Spleen (tissue), 11 donors: ENCODE data around the gene DIRAS1. TPM values are rescaled to one million over a fixed set of nuclear protein-coding genes. Genes with fewer than 3 reads are reported as not detected.

Experiments
- DNase-seq: peaks from one replicate; pipeline ENCODE4 v3.0.0-alpha.2; 2020
- H3K27ac ChIP-seq, 8 donors: fragments of 200-600 bp; sonication (generic) in 7 of 8; 1 replicate in 4 of 8; 2 replicates in 4 of 8; pipeline versions ENCODE4 v1.5.0 to v1.8.0; 2016 to 2021; ENCODE audit warnings: inconsistent platforms in 4 of 8, mild to moderate bottlenecking in 4 of 8, moderate library complexity in 1 of 8
- H3K27me3 ChIP-seq, 7 donors: fragments of 200-600 bp; sonication (generic) in 6 of 7; replicated peaks in 1 of 7; 1 replicate in 4 of 7; 2 replicates in 3 of 7; pipeline versions ENCODE4 v1.5.0 to v1.8.0; 2016 to 2021; ENCODE audit warnings: inconsistent platforms in 3 of 7, mild to moderate bottlenecking in 1 of 7
- H3K36me3 ChIP-seq, 6 donors: fragments of 200-600 bp; sonication (generic) in 5 of 6; 1 replicate in 4 of 6; 2 replicates in 2 of 6; pipeline versions ENCODE4 v1.5.0 to v1.8.0; 2016 to 2021; ENCODE audit warnings: inconsistent platforms in 2 of 6
- H3K4me1 ChIP-seq, 6 donors: fragments of 200-600 bp; sonication (generic) in 5 of 6; 1 replicate in 3 of 6; 2 replicates in 3 of 6; pipeline versions ENCODE4 v1.5.0 to v1.8.0; 2016 to 2021; ENCODE audit warnings: inconsistent platforms in 3 of 6
- H3K4me3 ChIP-seq, 8 donors: fragments of 200-600 bp; sonication (generic) in 7 of 8; 1 replicate in 4 of 8; 2 replicates in 4 of 8; pipeline versions ENCODE4 v1.5.0 to v1.8.0; 2016 to 2021; ENCODE audit warnings: inconsistent platforms in 4 of 8, mild to moderate bottlenecking in 4 of 8, moderate library complexity in 2 of 8
- H3K9me3 ChIP-seq, 8 donors: fragments of 200-600 bp; sonication (generic) in 7 of 8; 1 replicate in 4 of 8; 2 replicates in 4 of 8; pipeline versions ENCODE4 v1.5.0 to v1.8.0; 2016 to 2021; ENCODE audit warnings: inconsistent platforms in 4 of 8
- CTCF ChIP-seq, 11 experiments: fragments of 200-600 bp in 7 of 11; fragments of 450-650 bp in 4 of 11; sonication (generic) in 4 of 11; IDR thresholded peaks in 8 of 11; conservative IDR thresholded peaks in 3 of 11; 1 replicate in 7 of 11; 2 replicates in 4 of 11; pipeline versions ENCODE4 v1.4.0 to v1.8.0; 2016 to 2021; ENCODE audit warnings: antibody characterized with exemption in 11 of 11, inconsistent platforms in 4 of 11, mild to moderate bottlenecking in 1 of 11
- POLR2A ChIP-seq, 3 donors: fragments of 450-650 bp; IDR thresholded peaks; one replicate each; pipeline ENCODE4 v1.5.1; 2017; ENCODE audit warnings: antibody characterized with exemption in 3 of 3, mild to moderate bottlenecking in 1 of 3
- POLR2AphosphoS5 ChIP-seq, 3 donors: sonication (generic); formaldehyde crosslinking; IDR thresholded peaks; one replicate each; pipeline ENCODE4 v1.5.1; 2017; ENCODE audit warnings: antibody characterized with exemption in 3 of 3
- WGBS, 5 donors: extraction: QIAGEN DNeasy Blood & Tissue Kit in 3 of 5; methylation state at CpG; one replicate each; pipeline versions ENCODE4 v1.1.5 to v1.1.7; 2013 to 2018; 5-methylcytosine and 5-hydroxymethylcytosine counted together
- intact Hi-C: fragments of 100-400 bp; cut with DNase I; formaldehyde crosslinking; loops from one replicate; pipeline ENCODE4 v1.15.0; 2023; ENCODE audit warnings: low total_unique reads
- polyA plus RNA-seq, 3 donors: library from polyadenylated mRNA; stranded (reverse); fragments of 200-250 nt; gene quantifications; one replicate each; pipeline ENCODE4 v1.2.1, GENCODE V29; 2013
- total RNA-seq, 7 donors: library from RNA; depleted of rRNA in 3 of 7; stranded (reverse); fragments of >200 nt in 3 of 7; fragmentation: NEBNext Ultra II Directional in 4 of 7; extraction: Animal tissue kit (Norgen Biotek cat#: 25700) in 4 of 7; gene quantifications; one replicate each; pipeline versions ENCODE4 v1.1.0 to v1.2.1, GENCODE V29; 2016 to 2021
- donor health status: healthy with polysubstance abuse.
- donor health status: DM: no; HTN: no; CAD: no; lungs with moderate emphysema.
- donor health status: DM: no; HTN: no; CAD: no.
- donor health status: Bipolar disorder and iron deficiency.
- donor health status: healthy.
- donor health status: DM: no; HTN: no; CAD: no.
- donor health status: DM: yes; HTN: yes; CAD: no.

Gene DIRAS1
- total and polyA plus RNA-seq, 10 donors, result 1.3 to 17.1 (median 3.5) TPM

- peaks cover 0 to 6% (median 0%) of the 10 kb centered on the region in 6 donors for H3K4me1 ChIP-seq
- no peaks in the 10 kb centered on the region for H3K27me3 ChIP-seq
- peak; percentile 54 for DNase-seq
- no peaks in the 10 kb centered on the region for H3K9me3 ChIP-seq
- TF ChIP-seq POLR2A (IDR thresholded peaks at IDR 0.05) (no peak), CTCF (IDR thresholded peaks at IDR 0.05 in 8 of 11, conservative IDR thresholded peaks at IDR 0.05 in 3 of 11) (no peak), POLR2AphosphoS5 (IDR thresholded peaks at IDR 0.05) (no peak)
- H3K36me3 ChIP-seq, result peaks cover 0 to 77% (median 58%) of the 10 kb centered on the region in 6 donors
- H3K27ac ChIP-seq, result no peak overlapping the region
- no peak overlapping the region for H3K4me3 ChIP-seq
- 91 to 99% (median 95%) methylated on average over 16 of the region's 16 CpGs for WGBS, 5 donors
- intact Hi-C loops, result no loop called here
Observed at GRCh38 chr19:2755448-2755705, 34.2 kb upstream of the DIRAS1 start.

- intact Hi-C loops, result no loop called here
Observed at GRCh38 chr19:2754659-2755447, 33.7 kb upstream of the DIRAS1 start.

GRCh38 chr19:2751438-2751830, 30.3 kb upstream of the DIRAS1 start:
- DNase-seq, result peak; percentile 69
- WGBS, 5 donors, result 87 to 95% (median 90%) methylated on average over 18 to 21 of the region's 21 CpGs
- no peak for TF ChIP-seq CTCF (IDR thresholded peaks at IDR 0.05 in 8 of 11, conservative IDR thresholded peaks at IDR 0.05 in 3 of 11)
- no peak overlapping the region for H3K27ac ChIP-seq
- peaks cover 0 to 22% (median 8%) of the 10 kb centered on the region in 6 donors for H3K4me1 ChIP-seq
- H3K4me3 ChIP-seq, result no peak overlapping the region
- intact Hi-C loops, result no loop called here
- peaks cover 0 to 37% (median 27%) of the 10 kb centered on the region in 6 donors for H3K36me3 ChIP-seq
- no peaks in the 10 kb centered on the region for H3K27me3 ChIP-seq
- H3K9me3 ChIP-seq, result no peaks in the 10 kb centered on the region

More at GRCh38 chr19:2754659-2755447, 33.7 kb upstream of the DIRAS1 start:
- no peak for DNase-seq
- Histone ChIP-seq H3K9me3 (no peaks in the 10 kb centered on the region), H3K27ac (no peak overlapping the region), H3K4me1 (peaks cover 0 to 6% (median 0%) of the 10 kb centered on the region in 6 donors), H3K36me3 (peaks cover 0 to 72% (median 53%) of the 10 kb centered on the region in 6 donors), H3K27me3 (no peaks in the 10 kb centered on the region), H3K4me3 (no peak overlapping the region)
- WGBS, 5 donors, result 92 to 98% (median 95%) methylated on average over 36 to 43 of the region's 43 CpGs
- TF ChIP-seq POLR2AphosphoS5 (IDR thresholded peaks at IDR 0.05) (peak in 1 of 3 donors; percentile 40), CTCF (IDR thresholded peaks at IDR 0.05 in 8 of 11, conservative IDR thresholded peaks at IDR 0.05 in 3 of 11) (no peak), POLR2A (IDR thresholded peaks at IDR 0.05) (no peak)

GRCh38 chr19:2750808-2751437, 29.8 kb upstream of the DIRAS1 start:
- Histone ChIP-seq H3K36me3 (peaks cover 0 to 32% (median 24%) of the 10 kb centered on the region in 6 donors), H3K4me1 (peaks cover 0 to 22% (median 8%) of the 10 kb centered on the region in 6 donors), H3K9me3 (no peaks in the 10 kb centered on the region), H3K27ac (no peak overlapping the region), H3K4me3 (no peak overlapping the region), H3K27me3 (no peaks in the 10 kb centered on the region)
- WGBS, 5 donors, result 56 to 76% (median 64%) methylated on average over 15 to 17 of the region's 17 CpGs
- no peak for TF ChIP-seq POLR2AphosphoS5 (IDR thresholded peaks at IDR 0.05)
- intact Hi-C loops, result no loop called here
- DNase-seq, result peak; percentile 58
